Measurements from ENCODE around the gene EFTUD2.

The EFTUD2 gene

GRCh38 chr17:44919885-44920564 is 20.8 kb upstream of the EFTUD2 start:
- H3K27ac ChIP-seq (ENCODE audit: low read depth, low read length, poor library complexity, severe bottlenecking), result no peak overlapping the region
- H2AFZ ChIP-seq (ENCODE audit: low read length), result no peak overlapping the region
- no peaks in the 10 kb centered on the region for H4K20me1 ChIP-seq (ENCODE audit: insufficient read depth, low read length)
- H3F3A ChIP-seq (ENCODE audit: insufficient read depth, low read length), result no peaks in the 10 kb centered on the region
- no peak overlapping the region for H3K4me3 ChIP-seq (ENCODE audit: low read depth, low read length, poor library complexity, severe bottlenecking)
- H3K9me3 ChIP-seq (ENCODE audit: low read length), result no peaks in the 10 kb centered on the region
- peak overlapping the region; percentile 25; the same call in 1 of the 2 replicates for H3K4me2 ChIP-seq (ENCODE audit: low read length)
- H3K4me1 ChIP-seq (ENCODE audit: insufficient read depth, low read length, severe bottlenecking), result peaks cover 14% of the 10 kb centered on the region
- no peaks in the 10 kb centered on the region for H3K9me2 ChIP-seq (ENCODE audit: low read depth, low read length)
- H3K79me2 ChIP-seq (ENCODE audit: insufficient read depth, low read length), result no peaks in the 10 kb centered on the region
- no peaks in the 10 kb centered on the region for H3K36me3 ChIP-seq (ENCODE audit: insufficient read depth, low read length)
- no peaks in the 10 kb centered on the region for H3K27me3 ChIP-seq (ENCODE audit: insufficient read depth, low read length)
- no peak for TF ChIP-seq EZH2 (IDR thresholded peaks at IDR 0.05; ENCODE audit: borderline replicate concordance, low read length)
- TF ChIP-seq CTCF (IDR thresholded peaks at IDR 0.05; ENCODE audit: low read length), result peak; percentile 87
- H3K9ac ChIP-seq (ENCODE audit: low read length), result no peak overlapping the region; the same call in 1 of the 2 replicates

GRCh38 chr17:44919411-44919810 is 20.2 kb upstream of the EFTUD2 start:
- Histone ChIP-seq H3K4me2 (ENCODE audit: low read length) (no peak overlapping the region), H2AFZ (ENCODE audit: low read length) (no peak overlapping the region), H3K4me1 (ENCODE audit: insufficient read depth, low read length, severe bottlenecking) (peaks cover 14% of the 10 kb centered on the region), H3K27ac (ENCODE audit: low read depth, low read length, poor library complexity, severe bottlenecking) (no peak overlapping the region), H3K4me3 (ENCODE audit: low read depth, low read length, poor library complexity, severe bottlenecking) (no peak overlapping the region), H3K9ac (ENCODE audit: low read length) (no peak overlapping the region), H3K79me2 (ENCODE audit: insufficient read depth, low read length) (no peaks in the 10 kb centered on the region), H3K27me3 (ENCODE audit: insufficient read depth, low read length) (no peaks in the 10 kb centered on the region), H3K9me3 (ENCODE audit: low read length) (no peaks in the 10 kb centered on the region), H3K9me2 (ENCODE audit: low read depth, low read length) (no peaks in the 10 kb centered on the region), H3F3A (ENCODE audit: insufficient read depth, low read length) (no peaks in the 10 kb centered on the region), H4K20me1 (ENCODE audit: insufficient read depth, low read length) (no peaks in the 10 kb centered on the region), H3K36me3 (ENCODE audit: insufficient read depth, low read length) (no peaks in the 10 kb centered on the region)
- TF ChIP-seq CTCF (IDR thresholded peaks at IDR 0.05; ENCODE audit: low read length) (no peak), EZH2 (IDR thresholded peaks at IDR 0.05; ENCODE audit: borderline replicate concordance, low read length) (no peak)

GRCh38 chr17:44918006-44918405 is 18.8 kb upstream of the EFTUD2 start:
- no peaks in the 10 kb centered on the region for H3K27me3 ChIP-seq (ENCODE audit: insufficient read depth, low read length)
- no peaks in the 10 kb centered on the region for H3F3A ChIP-seq (ENCODE audit: insufficient read depth, low read length)
- H4K20me1 ChIP-seq (ENCODE audit: insufficient read depth, low read length), result no peaks in the 10 kb centered on the region
- H3K4me1 ChIP-seq (ENCODE audit: insufficient read depth, low read length, severe bottlenecking), result peaks cover 14% of the 10 kb centered on the region
- TF ChIP-seq EZH2 (IDR thresholded peaks at IDR 0.05; ENCODE audit: borderline replicate concordance, low read length) (no peak), CTCF (IDR thresholded peaks at IDR 0.05; ENCODE audit: low read length) (no peak)
- no peaks in the 10 kb centered on the region for H3K9me2 ChIP-seq (ENCODE audit: low read depth, low read length)
- H2AFZ ChIP-seq (ENCODE audit: low read length), result no peak overlapping the region
- no peak overlapping the region for H3K27ac ChIP-seq (ENCODE audit: low read depth, low read length, poor library complexity, severe bottlenecking)
- H3K36me3 ChIP-seq (ENCODE audit: insufficient read depth, low read length), result no peaks in the 10 kb centered on the region
- H3K79me2 ChIP-seq (ENCODE audit: insufficient read depth, low read length), result no peaks in the 10 kb centered on the region
- no peak overlapping the region for H3K4me3 ChIP-seq (ENCODE audit: low read depth, low read length, poor library complexity, severe bottlenecking)
- no peak overlapping the region for H3K4me2 ChIP-seq (ENCODE audit: low read length)
- H3K9ac ChIP-seq (ENCODE audit: low read length), result no peak overlapping the region
- H3K9me3 ChIP-seq (ENCODE audit: low read length), result no peaks in the 10 kb centered on the region
